ENCODE data around the gene GNA14. TPM values are rescaled to one million over a fixed set of nuclear protein-coding genes. Genes with fewer than 3 reads are reported as not detected.

GNA14 gene
- total RNA-seq, 2 experiments from 2014 or later: not detected

DNA sequence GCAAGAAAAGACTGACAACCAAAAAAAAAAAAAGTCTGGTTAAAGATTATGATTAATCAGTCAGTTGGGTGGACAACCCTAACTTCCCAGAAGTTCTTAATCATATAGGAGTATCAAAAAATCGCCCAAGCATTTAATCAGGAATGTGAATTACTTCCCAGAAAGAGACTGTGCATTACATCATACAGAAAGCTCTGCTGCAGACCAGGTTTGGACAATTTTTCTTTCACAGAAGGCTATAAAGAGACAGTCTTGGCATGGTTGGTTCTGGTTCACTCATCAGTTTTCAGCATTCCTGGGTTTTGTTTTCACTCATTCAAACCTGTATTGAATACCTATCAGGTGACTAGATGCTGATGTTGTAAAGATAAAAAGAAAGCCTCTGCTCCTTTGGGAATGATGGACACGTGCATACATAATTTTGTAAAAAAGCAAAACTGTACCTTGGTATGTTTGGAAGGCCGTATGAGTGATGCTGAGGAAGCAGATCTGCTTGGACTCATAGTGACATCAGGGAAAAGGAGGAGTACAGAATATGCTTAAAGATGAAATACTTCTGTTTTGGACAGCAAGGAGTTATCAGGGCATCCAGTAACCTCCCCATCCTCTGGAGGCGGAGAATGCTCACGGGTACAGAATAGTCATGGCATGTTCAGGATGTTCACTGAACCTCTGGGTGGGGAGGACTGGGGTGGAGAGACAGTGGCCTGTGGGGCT is 178.4 kb downstream of the GNA14 start:
- no peak overlapping the region for H3K27ac Mint-ChIP-seq
- DNase-seq: no peak
- CTCF ChIA-PET: interaction anchor here (1.3 kb wide), 1 partner anchor 13 kb away, joined by 7 read pairs; no protein-coding TSS in a partner anchor
- peaks cover 3% of the 10 kb centered on the region for H3K9me3 Mint-ChIP-seq (ENCODE audit: low read depth)
- ATAC-seq: no peak
- no peak overlapping the region for H3K4me3 Mint-ChIP-seq
- H3K4me1 Mint-ChIP-seq: peaks cover 20% of the 10 kb centered on the region
- H3K36me3 Mint-ChIP-seq: peaks cover 10% of the 10 kb centered on the region
- H3K27me3 Mint-ChIP-seq: no peaks in the 10 kb centered on the region

DNA sequence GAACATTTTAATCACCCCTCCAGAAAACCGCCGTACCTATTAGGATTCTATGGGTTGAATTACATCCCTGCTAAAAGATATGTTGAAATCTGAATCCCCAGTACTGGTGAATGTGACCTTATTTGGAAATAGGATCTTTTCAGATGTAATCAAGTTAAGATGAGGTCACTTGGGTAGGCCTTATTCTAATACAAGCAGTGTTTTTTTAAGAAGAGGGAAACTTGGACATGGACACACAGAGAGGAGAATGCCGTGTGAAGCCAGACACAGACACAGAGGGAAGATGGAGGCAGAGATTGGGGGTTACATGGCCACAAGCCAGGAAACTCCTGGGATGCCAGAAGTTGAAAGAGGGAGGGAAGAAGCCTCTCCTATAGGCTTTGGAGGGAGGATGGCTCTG is 183.5 kb downstream of the GNA14 start:
- Mint-ChIP-seq H3K4me3 (no peak overlapping the region), H3K9me3 (ENCODE audit: low read depth) (no peaks in the 10 kb centered on the region), H3K36me3 (peaks cover 2% of the 10 kb centered on the region), H3K27me3 (no peaks in the 10 kb centered on the region), H3K4me1 (peaks cover 19% of the 10 kb centered on the region), H3K27ac (no peak overlapping the region)
- ATAC-seq (no peak), DNase-seq (no peak)
- CTCF ChIA-PET: interaction anchor here (1.1 to 3.7 kb wide), 2 partner anchors 8 to 11 kb away, joined by 3 to 36 read pairs; no protein-coding TSS in a partner anchor

GRCh38 chr9:77463151-77463550 is 185.0 kb downstream of the GNA14 start:
- CTCF ChIA-PET: interaction anchor here (1.5 kb wide), 1 partner anchor 10 kb away, joined by 3 read pairs; no protein-coding TSS in a partner anchor
- H3K4me1 Mint-ChIP-seq: peaks cover 22% of the 10 kb centered on the region
- no peaks in the 10 kb centered on the region for H3K9me3 Mint-ChIP-seq (ENCODE audit: low read depth)
- no peaks in the 10 kb centered on the region for H3K27me3 Mint-ChIP-seq
- H3K4me3 Mint-ChIP-seq: no peak overlapping the region
- no peak overlapping the region for H3K27ac Mint-ChIP-seq
- ATAC-seq (no peak), DNase-seq (no peak)
- H3K36me3 Mint-ChIP-seq: peaks cover 2% of the 10 kb centered on the region

DNA sequence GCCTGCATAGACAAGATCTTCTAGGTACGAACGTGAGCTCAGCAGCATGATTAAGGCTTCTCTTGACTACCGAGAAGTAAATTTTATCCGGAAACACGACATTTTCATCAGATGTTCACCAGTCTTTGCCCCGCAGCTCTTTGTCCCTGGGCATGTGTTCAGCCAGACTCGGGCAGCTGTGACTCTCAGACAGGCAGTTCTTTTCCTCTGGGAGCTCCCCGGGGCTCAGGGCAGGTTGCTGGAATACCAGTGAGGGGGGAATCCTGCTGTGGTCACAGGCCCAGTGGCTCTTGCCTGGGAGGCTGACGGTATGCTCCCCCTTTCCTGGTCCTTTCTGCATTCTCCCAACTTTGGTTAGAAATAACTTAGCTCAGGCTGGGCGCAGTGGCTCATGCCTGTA is 186.1 kb downstream of the GNA14 start:
- DNase-seq (no peak), ATAC-seq (no peak)
- H3K36me3 Mint-ChIP-seq: peaks cover 2% of the 10 kb centered on the region
- H3K4me1 Mint-ChIP-seq: peaks cover 21% of the 10 kb centered on the region
- no peaks in the 10 kb centered on the region for H3K9me3 Mint-ChIP-seq (ENCODE audit: low read depth)
- H3K4me3 Mint-ChIP-seq: no peak overlapping the region
- CTCF ChIA-PET: interaction anchor here (1.5 kb wide), 1 partner anchor 11 kb away, joined by 3 read pairs; no protein-coding TSS in a partner anchor
- no peak overlapping the region for H3K27ac Mint-ChIP-seq
- no peaks in the 10 kb centered on the region for H3K27me3 Mint-ChIP-seq

- no peaks in the 10 kb centered on the region for H3K27me3 Mint-ChIP-seq
- DNase-seq (no peak), ATAC-seq (no peak)
- no peak overlapping the region for H3K4me3 Mint-ChIP-seq
- no peak overlapping the region for H3K27ac Mint-ChIP-seq
- H3K9me3 Mint-ChIP-seq (ENCODE audit: low read depth): no peaks in the 10 kb centered on the region
- CTCF ChIA-PET: interaction anchor here (0.6 to 1.2 kb wide), 4 partner anchors 26 to 294 kb away, joined by 3 to 5 read pairs (median 3); no protein-coding TSS in a partner anchor
- H3K36me3 Mint-ChIP-seq: no peaks in the 10 kb centered on the region
- peaks cover 14% of the 10 kb centered on the region for H3K4me1 Mint-ChIP-seq
Measured at GRCh38 chr9:77460938-77461337, 187.2 kb downstream of the GNA14 start.

GRCh38 chr9:77457916-77458592 is 190.1 kb downstream of the GNA14 start:
- Mint-ChIP-seq H3K27me3 (no peaks in the 10 kb centered on the region), H3K27ac (no peak overlapping the region), H3K4me3 (no peak overlapping the region), H3K9me3 (ENCODE audit: low read depth) (no peaks in the 10 kb centered on the region), H3K4me1 (peaks cover 16% of the 10 kb centered on the region), H3K36me3 (no peaks in the 10 kb centered on the region)
- DNase-seq (peak; percentile 78), ATAC-seq (peak; percentile 87)
- CTCF ChIA-PET: interaction anchor here (1.0 to 7.8 kb wide), 23 partner anchors 8 to 595 kb away, joined by 3 to 167 read pairs (median 4); no protein-coding TSS in a partner anchor

DNA sequence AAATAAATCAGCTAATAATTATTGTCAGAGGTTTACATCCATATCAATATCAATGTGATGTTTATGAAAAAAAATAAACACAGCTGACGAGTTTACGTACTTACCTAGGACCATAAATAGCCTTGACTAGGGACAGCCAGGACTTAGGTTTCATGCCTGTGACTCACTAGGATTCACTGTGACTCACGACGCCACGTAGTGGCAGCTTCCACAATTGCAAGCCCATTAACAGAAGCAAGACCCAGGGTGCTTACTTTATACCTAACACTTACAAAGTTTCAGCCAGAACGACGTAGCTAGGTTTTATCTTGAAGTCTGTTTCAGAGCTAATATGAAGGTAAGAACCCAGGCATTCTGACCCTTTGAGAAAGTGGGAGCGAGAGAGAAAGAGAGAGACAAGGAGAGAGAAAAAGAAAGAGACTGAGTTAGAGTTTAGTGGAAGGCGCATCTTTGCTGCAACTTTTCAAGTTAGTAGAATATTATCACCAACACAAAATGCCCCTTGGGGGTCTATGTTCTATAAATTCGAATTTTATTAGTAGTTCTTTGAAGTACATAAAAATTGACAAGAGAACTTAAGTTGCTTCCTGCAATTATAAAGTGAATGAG is 191.2 kb downstream of the GNA14 start:
- no peak overlapping the region for H3K27ac Mint-ChIP-seq

DNA sequence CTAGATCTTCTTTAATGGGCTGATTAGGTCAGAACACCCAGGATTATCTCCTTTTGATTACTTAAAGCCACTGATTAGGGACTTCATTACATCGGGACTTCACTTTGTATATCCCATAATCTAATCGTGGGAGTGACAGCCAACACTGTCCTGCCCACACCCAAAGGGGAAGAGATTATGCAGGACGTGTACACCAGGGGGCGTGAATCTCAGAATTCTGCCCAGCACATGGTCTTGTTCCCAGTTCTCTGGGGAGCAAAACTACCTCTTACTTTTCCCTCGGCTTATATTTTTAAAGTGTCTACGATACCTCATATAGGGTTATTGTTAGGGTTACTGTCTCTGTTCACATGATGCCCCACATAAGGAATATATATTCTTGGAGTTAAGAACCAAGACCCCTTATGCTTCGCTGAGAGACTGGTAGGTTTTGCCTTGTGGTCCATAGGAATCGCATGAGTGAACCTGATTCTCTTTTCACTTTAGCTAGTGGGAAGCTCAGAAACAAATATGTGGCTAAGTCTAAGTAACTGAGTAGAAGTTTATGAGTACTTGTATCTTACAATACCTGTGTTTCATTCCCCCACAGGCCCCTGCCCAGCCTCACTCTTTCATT is 192.7 kb downstream of the GNA14 start:
- H3K9me3 Mint-ChIP-seq (ENCODE audit: low read depth): no peaks in the 10 kb centered on the region
- ATAC-seq: peak; percentile 54
- no peak overlapping the region for H3K27ac Mint-ChIP-seq
- no peaks in the 10 kb centered on the region for H3K36me3 Mint-ChIP-seq
- H3K4me3 Mint-ChIP-seq: no peak overlapping the region
- H3K27me3 Mint-ChIP-seq: peaks cover 3% of the 10 kb centered on the region
- peak; percentile 56 for DNase-seq
- CTCF ChIA-PET: interaction anchor here (0.9 to 7.8 kb wide), 11 partner anchors 11 to 574 kb away, joined by 3 to 167 read pairs (median 31); no protein-coding TSS in a partner anchor
- peaks cover 15% of the 10 kb centered on the region for H3K4me1 Mint-ChIP-seq

More for the DNA sequence above, 191.2 kb downstream of the GNA14 start:
- ATAC-seq (peak; percentile 77), DNase-seq (peak; percentile 90)
- Mint-ChIP-seq H3K4me1 (peaks cover 15% of the 10 kb centered on the region), H3K36me3 (no peaks in the 10 kb centered on the region), H3K27me3 (no peaks in the 10 kb centered on the region), H3K4me3 (no peak overlapping the region), H3K9me3 (ENCODE audit: low read depth) (no peaks in the 10 kb centered on the region)
- CTCF ChIA-PET: interaction anchor here (0.8 to 7.8 kb wide), 32 partner anchors 10 to 754 kb away, joined by 3 to 167 read pairs (median 4); no protein-coding TSS in a partner anchor

- no peak for DNase-seq
- Mint-ChIP-seq H3K4me1 (peaks cover 15% of the 10 kb centered on the region), H3K27me3 (peaks cover 3% of the 10 kb centered on the region), H3K9me3 (ENCODE audit: low read depth) (no peaks in the 10 kb centered on the region), H3K4me3 (no peak overlapping the region), H3K27ac (no peak overlapping the region), H3K36me3 (no peaks in the 10 kb centered on the region)
- CTCF ChIA-PET: interaction anchor here (1.0 to 7.8 kb wide), 9 partner anchors 11 to 385 kb away, joined by 3 to 167 read pairs (median 5); no protein-coding TSS in a partner anchor
- ATAC-seq: no peak
Measured at GRCh38 chr9:77454663-77455062, 193.5 kb downstream of the GNA14 start.

DNA sequence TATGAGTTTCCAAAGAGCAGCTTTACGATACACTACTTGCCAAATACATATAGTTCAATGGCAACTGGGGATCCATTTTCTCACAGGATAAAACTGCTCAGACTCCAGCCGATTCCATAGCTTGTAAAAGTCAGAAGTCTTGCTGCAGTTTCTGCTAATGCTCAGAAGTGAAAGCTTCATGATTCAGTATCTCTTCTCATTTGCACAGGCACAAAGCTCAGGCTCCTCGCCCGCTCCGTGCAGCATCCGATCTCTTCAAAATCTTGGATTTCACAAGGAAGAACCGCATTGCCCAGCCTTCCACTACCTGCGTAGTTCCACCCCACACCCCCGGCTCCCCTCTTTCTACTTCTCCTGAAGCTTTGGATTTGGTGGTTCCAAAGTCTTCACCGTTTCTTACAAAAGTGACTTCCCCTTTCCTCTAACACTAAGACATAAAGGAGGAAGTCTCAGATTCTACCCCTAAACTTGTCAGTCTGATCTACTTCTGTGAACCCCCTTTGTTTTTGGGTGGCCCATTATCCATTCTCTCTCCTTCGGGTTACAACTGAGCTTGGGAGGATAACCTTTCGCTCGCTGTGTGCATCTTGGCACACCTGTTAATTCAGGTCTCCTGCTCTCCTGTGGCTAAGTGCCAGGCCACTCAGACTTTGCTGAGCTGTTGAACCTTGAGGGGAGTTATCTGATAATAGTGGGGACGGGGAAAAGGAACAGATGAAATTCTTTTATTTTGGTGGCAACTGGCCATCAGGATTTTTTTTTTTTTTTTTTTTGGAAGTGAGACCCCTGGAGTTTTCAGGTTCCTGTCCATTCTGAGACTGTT is 194.1 kb downstream of the GNA14 start:
- ATAC-seq: no peak
- peak overlapping the region; percentile 46 for H3K4me3 Mint-ChIP-seq
- H3K27ac Mint-ChIP-seq: no peak overlapping the region
- no peak for DNase-seq
- H3K4me1 Mint-ChIP-seq: peaks cover 15% of the 10 kb centered on the region
- peaks cover 3% of the 10 kb centered on the region for H3K27me3 Mint-ChIP-seq
- H3K36me3 Mint-ChIP-seq: no peaks in the 10 kb centered on the region
- CTCF ChIA-PET: interaction anchor here (1.0 to 7.8 kb wide), 8 partner anchors 11 to 386 kb away, joined by 3 to 167 read pairs (median 4); no protein-coding TSS in a partner anchor
- H3K9me3 Mint-ChIP-seq (ENCODE audit: low read depth): no peaks in the 10 kb centered on the region

GRCh38 chr9:77451507-77451906 is 196.6 kb downstream of the GNA14 start:
- DNase-seq (no peak), ATAC-seq (no peak)
- Mint-ChIP-seq H3K9me3 (ENCODE audit: low read depth) (no peaks in the 10 kb centered on the region), H3K27ac (no peak overlapping the region), H3K27me3 (peaks cover 6% of the 10 kb centered on the region), H3K36me3 (no peaks in the 10 kb centered on the region), H3K4me1 (peaks cover 7% of the 10 kb centered on the region), H3K4me3 (no peak overlapping the region)
- CTCF ChIA-PET: interaction anchor here (1.1 to 2.2 kb wide), 3 partner anchors 16 to 37 kb away, joined by 3 to 7 read pairs (median 3); no protein-coding TSS in a partner anchor

GRCh38 chr9:77450085-77450475 is 198.0 kb downstream of the GNA14 start:
- no peak for DNase-seq
- Mint-ChIP-seq H3K4me1 (peaks cover 7% of the 10 kb centered on the region), H3K27me3 (peaks cover 6% of the 10 kb centered on the region), H3K36me3 (no peaks in the 10 kb centered on the region), H3K4me3 (no peak overlapping the region), H3K9me3 (ENCODE audit: low read depth) (no peaks in the 10 kb centered on the region), H3K27ac (no peak overlapping the region)
- CTCF ChIA-PET: interaction anchor here (2.2 kb wide), 1 partner anchor 16 kb away, joined by 7 read pairs; no protein-coding TSS in a partner anchor
- no peak for ATAC-seq

Data from activated CD8-positive, alpha-beta memory T cell treated with anti-CD3 and anti-CD28 coated beads, Interleukin-2, amount 10 ng/mL, durations not matched to agents 7 days and 5 days (primary cell).